Body of pancreas (tissue), 4 donors: Measurements from ENCODE around the gene HOXB8.

Experiments
- POLR2A ChIP-seq, 3 donors: fragments of 450-650 bp; IDR thresholded peaks; one replicate each; pipeline ENCODE4 v1.6.1; 2016; ENCODE audit warnings: antibody characterized with exemption in 3 of 3, mild to moderate bottlenecking in 2 of 3
- TF ChIP-seq, protein P1 (sequence below), 7 experiments: fragments of 450-650 bp in 4 of 7; fragments of 200-600 bp in 3 of 7; sonication (generic) in 3 of 7; IDR thresholded peaks; one replicate each; pipeline ENCODE4 v1.5.1; 2016 to 2019; ENCODE audit warnings: antibody characterized with exemption in 7 of 7

DNA sequence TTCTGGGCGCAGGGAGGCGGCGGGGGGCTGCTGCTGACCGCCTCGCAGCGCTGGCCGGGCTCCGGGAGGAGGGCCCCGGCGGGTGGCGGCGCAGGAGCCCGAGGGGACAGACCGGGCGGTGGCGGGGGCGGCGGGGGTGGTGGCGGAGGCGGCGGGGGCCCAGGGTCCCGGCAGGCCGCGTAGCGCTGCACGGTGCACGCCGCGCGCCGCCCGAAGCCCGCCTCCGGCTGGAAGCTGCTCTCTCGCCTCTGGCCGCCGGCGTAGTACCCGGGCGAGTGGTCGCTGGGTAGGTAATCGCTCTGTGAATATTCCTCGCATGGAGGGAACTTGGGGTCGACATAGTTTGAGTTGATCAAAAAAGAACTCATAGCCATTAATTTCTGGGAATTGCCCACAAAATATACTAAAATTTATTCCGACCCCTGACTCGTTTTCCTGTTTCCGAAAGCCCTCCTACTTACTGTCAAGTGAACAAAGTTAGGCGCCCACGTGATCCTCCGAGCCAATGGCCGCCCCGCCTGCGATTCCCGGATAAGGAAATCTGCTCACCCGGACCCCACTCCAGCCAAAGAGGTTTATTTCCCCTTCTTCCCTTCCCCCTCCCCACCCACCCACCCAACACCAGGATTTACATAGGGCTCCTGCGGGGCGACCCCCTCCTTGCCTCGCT, 37.0 kb downstream of the HOXB8 start, which contains the start of gene HOXB4:
- TF ChIP-seq POLR2A (IDR thresholded peaks at IDR 0.05) = no peak
- TF ChIP-seq, protein P1, sequence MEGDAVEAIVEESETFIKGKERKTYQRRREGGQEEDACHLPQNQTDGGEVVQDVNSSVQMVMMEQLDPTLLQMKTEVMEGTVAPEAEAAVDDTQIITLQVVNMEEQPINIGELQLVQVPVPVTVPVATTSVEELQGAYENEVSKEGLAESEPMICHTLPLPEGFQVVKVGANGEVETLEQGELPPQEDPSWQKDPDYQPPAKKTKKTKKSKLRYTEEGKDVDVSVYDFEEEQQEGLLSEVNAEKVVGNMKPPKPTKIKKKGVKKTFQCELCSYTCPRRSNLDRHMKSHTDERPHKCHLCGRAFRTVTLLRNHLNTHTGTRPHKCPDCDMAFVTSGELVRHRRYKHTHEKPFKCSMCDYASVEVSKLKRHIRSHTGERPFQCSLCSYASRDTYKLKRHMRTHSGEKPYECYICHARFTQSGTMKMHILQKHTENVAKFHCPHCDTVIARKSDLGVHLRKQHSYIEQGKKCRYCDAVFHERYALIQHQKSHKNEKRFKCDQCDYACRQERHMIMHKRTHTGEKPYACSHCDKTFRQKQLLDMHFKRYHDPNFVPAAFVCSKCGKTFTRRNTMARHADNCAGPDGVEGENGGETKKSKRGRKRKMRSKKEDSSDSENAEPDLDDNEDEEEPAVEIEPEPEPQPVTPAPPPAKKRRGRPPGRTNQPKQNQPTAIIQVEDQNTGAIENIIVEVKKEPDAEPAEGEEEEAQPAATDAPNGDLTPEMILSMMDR (IDR thresholded peaks at IDR 0.05) = no peak
